Osteoblast (primary cell): ENCODE measurements around the gene FBLN5. TPM values are rescaled to one million over a fixed set of nuclear protein-coding genes. Genes with fewer than 3 reads are reported as not detected.

ENCODE experiments used
- DNase-seq: peaks from one replicate; pipeline ENCODE4 v3.0.0; 2011; ENCODE audit warnings: low spot score, mixed read lengths; ENCODE audit not compliant: insufficient read length; ENCODE audit errors: missing footprints
- H2AFZ ChIP-seq: 2 replicates; pipeline ENCODE4 v1.6.0; 2011; ENCODE audit warnings: mild to moderate bottlenecking, low read length
- H3K27ac ChIP-seq: 2 replicates; pipeline ENCODE4 v1.5.1; 2011; ENCODE audit warnings: mild to moderate bottlenecking, low read depth, low read length, moderate library complexity
- H3K27me3 ChIP-seq: 2 replicates; pipeline ENCODE4 v1.6.0; 2012; ENCODE audit warnings: mild to moderate bottlenecking, control low read depth, inconsistent platforms, low read length, moderate library complexity; ENCODE audit not compliant: insufficient read depth
- H3K36me3 ChIP-seq: 2 replicates; pipeline ENCODE4 v1.5.1; 2011; ENCODE audit warnings: mild to moderate bottlenecking, low read length, control low read depth, moderate library complexity; ENCODE audit not compliant: insufficient read depth
- H3K4me1 ChIP-seq: 2 replicates; pipeline ENCODE4 v1.5.1; 2011; ENCODE audit warnings: mild to moderate bottlenecking, low read length, control low read depth, moderate library complexity; ENCODE audit not compliant: insufficient read depth
- H3K4me2 ChIP-seq: 2 replicates; pipeline ENCODE4 v1.6.0; 2011; ENCODE audit warnings: mild to moderate bottlenecking, low read length; ENCODE audit not compliant: insufficient read depth
- H3K4me3 ChIP-seq: fragments of 200-600 bp; sonication (generic); 3 replicates; pipeline ENCODE4 v1.5.1; 2012; ENCODE audit warnings: mild to moderate bottlenecking, low read length, inconsistent platforms; ENCODE audit not compliant: insufficient read depth
- H3K79me2 ChIP-seq: 2 replicates; pipeline ENCODE4 v1.6.0; 2012; ENCODE audit warnings: mild to moderate bottlenecking, low read length, control low read depth, inconsistent platforms; ENCODE audit not compliant: insufficient read depth
- H3K9me3 ChIP-seq: 2 replicates; pipeline ENCODE4 v1.5.1; 2011; ENCODE audit warnings: low read depth, low read length, control low read depth
- H4K20me1 ChIP-seq: 2 replicates; pipeline ENCODE4 v1.6.0; 2012; ENCODE audit warnings: mild to moderate bottlenecking, low read length, control low read depth; ENCODE audit not compliant: insufficient read depth
- total RNA-seq: library from RNA; depleted of rRNA; stranded (reverse); fragments of >200 nt; gene quantifications from 2 replicates; pipeline ENCODE4 v1.2.3, GENCODE V29; 2012
- TF ChIP-seq, protein P1 (sequence below): IDR thresholded peaks from 2 replicates; pipeline ENCODE4 v1.5.1; 2011; ENCODE audit warnings: mild to moderate bottlenecking, low read depth, low read length, moderate library complexity; ENCODE audit errors: extremely low read depth

FBLN5 gene
- total RNA-seq, 1 donor, result 22.1 TPM

- TF ChIP-seq, protein P1, sequence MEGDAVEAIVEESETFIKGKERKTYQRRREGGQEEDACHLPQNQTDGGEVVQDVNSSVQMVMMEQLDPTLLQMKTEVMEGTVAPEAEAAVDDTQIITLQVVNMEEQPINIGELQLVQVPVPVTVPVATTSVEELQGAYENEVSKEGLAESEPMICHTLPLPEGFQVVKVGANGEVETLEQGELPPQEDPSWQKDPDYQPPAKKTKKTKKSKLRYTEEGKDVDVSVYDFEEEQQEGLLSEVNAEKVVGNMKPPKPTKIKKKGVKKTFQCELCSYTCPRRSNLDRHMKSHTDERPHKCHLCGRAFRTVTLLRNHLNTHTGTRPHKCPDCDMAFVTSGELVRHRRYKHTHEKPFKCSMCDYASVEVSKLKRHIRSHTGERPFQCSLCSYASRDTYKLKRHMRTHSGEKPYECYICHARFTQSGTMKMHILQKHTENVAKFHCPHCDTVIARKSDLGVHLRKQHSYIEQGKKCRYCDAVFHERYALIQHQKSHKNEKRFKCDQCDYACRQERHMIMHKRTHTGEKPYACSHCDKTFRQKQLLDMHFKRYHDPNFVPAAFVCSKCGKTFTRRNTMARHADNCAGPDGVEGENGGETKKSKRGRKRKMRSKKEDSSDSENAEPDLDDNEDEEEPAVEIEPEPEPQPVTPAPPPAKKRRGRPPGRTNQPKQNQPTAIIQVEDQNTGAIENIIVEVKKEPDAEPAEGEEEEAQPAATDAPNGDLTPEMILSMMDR, result no peak
- Histone ChIP-seq H3K36me3 (peaks cover 10% of the 10 kb centered on the region), H3K27ac (no peak overlapping the region)
Measured at GRCh38 chr14:91964011-91964410, 16.5 kb upstream of the FBLN5 start.

GRCh38 chr14:91963465-91963864 is 16.0 kb upstream of the FBLN5 start:
- Histone ChIP-seq H3K36me3 (peaks cover 5% of the 10 kb centered on the region), H3K4me2 (no peak overlapping the region), H3K4me3 (no peak overlapping the region), H3K79me2 (no peaks in the 10 kb centered on the region), H3K4me1 (no peaks in the 10 kb centered on the region), H3K27ac (no peak overlapping the region), H2AFZ (no peak overlapping the region), H3K9me3 (no peaks in the 10 kb centered on the region), H3K27me3 (no peaks in the 10 kb centered on the region), H4K20me1 (no peaks in the 10 kb centered on the region)
- TF ChIP-seq, protein P1, result no peak
- DNase-seq, result no peak

More at GRCh38 chr14:91964011-91964410, 16.5 kb upstream of the FBLN5 start:
- Histone ChIP-seq H2AFZ (no peak overlapping the region), H3K27me3 (no peaks in the 10 kb centered on the region), H3K4me3 (no peak overlapping the region), H3K79me2 (no peaks in the 10 kb centered on the region), H3K4me1 (no peaks in the 10 kb centered on the region), H3K4me2 (no peak overlapping the region), H3K9me3 (no peaks in the 10 kb centered on the region), H4K20me1 (no peaks in the 10 kb centered on the region)
- no peak for DNase-seq

DNA sequence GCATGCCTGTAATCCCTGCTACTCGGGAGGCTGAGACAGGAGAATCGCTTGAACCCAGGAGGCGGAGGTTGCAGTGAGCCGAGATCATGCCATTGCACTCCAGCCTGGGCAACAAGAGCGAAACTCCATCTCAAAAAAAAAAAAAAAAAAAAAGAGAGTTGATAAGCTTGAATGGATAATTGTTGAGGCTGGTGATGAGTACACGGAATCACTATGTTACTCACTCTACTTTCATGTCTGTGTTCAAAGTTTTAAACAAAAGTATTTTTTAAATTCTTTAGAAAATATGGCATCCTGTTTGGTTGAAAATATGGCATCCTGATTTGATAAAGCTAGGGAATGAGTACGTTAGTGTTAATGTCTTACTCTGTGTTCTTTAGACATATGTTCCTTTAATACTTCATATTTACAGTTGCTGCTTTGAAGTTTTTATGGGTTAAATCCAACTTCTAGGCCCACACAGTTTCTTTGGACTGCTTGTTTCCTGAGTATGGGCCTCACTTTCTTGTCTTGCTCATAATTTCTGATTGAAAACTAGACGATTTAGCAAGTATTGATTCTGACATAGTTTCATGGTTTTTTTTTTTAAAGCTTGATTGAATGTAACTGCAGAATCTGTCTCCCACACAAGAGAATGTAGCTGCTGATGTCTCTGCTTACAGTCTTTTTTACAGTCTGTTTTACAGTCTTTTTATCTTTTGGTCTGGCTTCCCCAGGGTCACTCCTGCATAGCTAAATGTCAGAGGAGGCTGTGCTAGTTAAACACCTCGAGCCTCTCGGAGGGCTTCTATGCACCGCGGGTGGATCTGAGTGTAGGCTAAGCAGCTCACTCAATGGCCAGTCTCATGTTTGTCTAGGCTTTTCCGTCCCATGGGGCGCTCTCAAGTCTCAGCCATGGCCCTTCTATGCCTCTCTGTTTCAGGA is 14.1 kb upstream of the FBLN5 start:
- H4K20me1 ChIP-seq, result no peaks in the 10 kb centered on the region
- no peak overlapping the region for H2AFZ ChIP-seq
- H3K4me3 ChIP-seq, result no peak overlapping the region
- H3K27me3 ChIP-seq, result no peaks in the 10 kb centered on the region
- no peaks in the 10 kb centered on the region for H3K4me1 ChIP-seq
- H3K36me3 ChIP-seq, result no peaks in the 10 kb centered on the region
- DNase-seq, result no peak
- no peaks in the 10 kb centered on the region for H3K79me2 ChIP-seq
- no peak overlapping the region for H3K27ac ChIP-seq
- TF ChIP-seq, protein P1, result no peak
- H3K4me2 ChIP-seq, result no peak overlapping the region
- H3K9me3 ChIP-seq, result no peaks in the 10 kb centered on the region

DNA sequence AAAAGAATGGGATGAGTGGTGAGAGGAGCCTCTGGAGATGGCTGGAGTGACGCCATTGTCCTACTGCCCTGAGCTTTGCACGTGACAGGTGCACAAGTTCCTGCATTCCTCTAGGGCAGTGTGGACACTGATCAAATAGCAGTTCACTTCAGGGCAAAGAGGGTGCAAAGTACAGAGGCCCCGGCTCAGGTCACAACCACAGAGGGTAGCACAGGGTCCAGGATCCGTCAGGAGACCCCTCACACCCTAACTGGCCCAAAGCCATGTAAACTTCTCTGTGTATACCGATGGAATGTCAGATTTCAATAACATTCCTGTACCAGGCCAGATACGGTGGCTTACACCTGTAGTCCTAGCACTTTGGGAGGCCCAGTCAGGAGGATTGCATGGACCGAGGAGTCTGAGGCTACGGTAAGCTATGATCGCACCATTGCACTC is 10.4 kb upstream of the FBLN5 start:
- Histone ChIP-seq H4K20me1 (no peaks in the 10 kb centered on the region), H3K4me3 (no peak overlapping the region), H3K36me3 (no peaks in the 10 kb centered on the region), H3K27ac (no peak overlapping the region), H3K4me1 (peaks cover 2% of the 10 kb centered on the region), H3K9me3 (peaks cover 3% of the 10 kb centered on the region), H3K79me2 (no peaks in the 10 kb centered on the region), H3K4me2 (no peak overlapping the region), H3K27me3 (no peaks in the 10 kb centered on the region), H2AFZ (no peak overlapping the region)
- TF ChIP-seq, protein P1, result no peak
- no peak for DNase-seq
